Esophagus squamous epithelium (tissue), 4 donors: Measurements from ENCODE around the gene IDUA.

Experiments
- POLR2A ChIP-seq, 4 donors: fragments of 450-650 bp; IDR thresholded peaks; one replicate each; pipeline ENCODE4 v1.6.1; 2017; ENCODE audit warnings: antibody characterized with exemption in 4 of 4, mild to moderate bottlenecking in 4 of 4, moderate library complexity in 3 of 4
- TF ChIP-seq, protein P1 (sequence below), 6 experiments: fragments of 450-650 bp in 4 of 6; fragments of 200-600 bp in 2 of 6; sonication (generic) in 2 of 6; IDR thresholded peaks; one replicate each; pipeline ENCODE4 v1.5.1; 2016 to 2019; ENCODE audit warnings: antibody characterized with exemption in 6 of 6, mild to moderate bottlenecking in 4 of 6, moderate library complexity in 4 of 6

DNA sequence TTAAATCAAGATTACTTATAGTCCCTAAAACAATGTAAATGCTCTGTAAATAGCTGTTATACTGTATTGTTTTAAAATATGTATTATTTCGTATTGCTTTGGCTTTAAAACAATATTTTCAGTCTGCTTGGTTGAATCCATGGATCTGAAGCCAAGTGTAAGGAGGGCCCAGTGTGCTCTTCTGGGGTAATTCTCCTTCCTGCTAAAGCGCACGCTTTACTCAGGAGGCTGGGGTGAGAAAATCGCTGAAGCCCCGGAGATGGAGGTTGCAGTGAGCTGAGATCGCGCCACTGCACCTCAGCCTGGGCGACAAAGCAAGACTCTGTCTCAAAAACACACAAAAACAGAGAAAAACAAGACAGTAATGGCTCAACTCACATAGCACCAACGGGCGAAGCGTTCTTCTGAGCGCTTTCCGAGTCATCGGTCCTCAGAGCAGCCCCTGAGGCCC lies 391 bp upstream of the IDUA start:
- TF ChIP-seq, protein P1, sequence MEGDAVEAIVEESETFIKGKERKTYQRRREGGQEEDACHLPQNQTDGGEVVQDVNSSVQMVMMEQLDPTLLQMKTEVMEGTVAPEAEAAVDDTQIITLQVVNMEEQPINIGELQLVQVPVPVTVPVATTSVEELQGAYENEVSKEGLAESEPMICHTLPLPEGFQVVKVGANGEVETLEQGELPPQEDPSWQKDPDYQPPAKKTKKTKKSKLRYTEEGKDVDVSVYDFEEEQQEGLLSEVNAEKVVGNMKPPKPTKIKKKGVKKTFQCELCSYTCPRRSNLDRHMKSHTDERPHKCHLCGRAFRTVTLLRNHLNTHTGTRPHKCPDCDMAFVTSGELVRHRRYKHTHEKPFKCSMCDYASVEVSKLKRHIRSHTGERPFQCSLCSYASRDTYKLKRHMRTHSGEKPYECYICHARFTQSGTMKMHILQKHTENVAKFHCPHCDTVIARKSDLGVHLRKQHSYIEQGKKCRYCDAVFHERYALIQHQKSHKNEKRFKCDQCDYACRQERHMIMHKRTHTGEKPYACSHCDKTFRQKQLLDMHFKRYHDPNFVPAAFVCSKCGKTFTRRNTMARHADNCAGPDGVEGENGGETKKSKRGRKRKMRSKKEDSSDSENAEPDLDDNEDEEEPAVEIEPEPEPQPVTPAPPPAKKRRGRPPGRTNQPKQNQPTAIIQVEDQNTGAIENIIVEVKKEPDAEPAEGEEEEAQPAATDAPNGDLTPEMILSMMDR (IDR thresholded peaks at IDR 0.05): no peak
- TF ChIP-seq POLR2A (IDR thresholded peaks at IDR 0.05): no peak
